NOMO-1 (cell line): ENCODE results near the gene USH2A.
"Not testable (repeated sequence)": the region's sequence is repeated elsewhere in the genome, so short reads cannot be mapped to it uniquely, and the experiment has no call there.

Source experiments
- DNase-seq, 2 experiments: peaks; one replicate each; lab custom pipeline; 2025; ENCODE audit not compliant: unreplicated experiment in 2 of 2; lab: John Stamatoyannopoulos, UW

USH2A gene

GRCh38 chr1:216145451-216146018 is 277.7 kb downstream of the USH2A start:
- not testable (repeated sequence) for DNase-seq

- no peak for DNase-seq
These were observed 278.4 kb downstream of the USH2A start for GRCh38 chr1:216144661-216145450.

- DNase-seq: no peak
These were observed 280.3 kb downstream of the USH2A start for GRCh38 chr1:216142921-216143320.

- DNase-seq: peak in 1 of 2 experiments; percentile 9
These were observed 282.3 kb downstream of the USH2A start for GRCh38 chr1:216140730-216141524.

- no peak for DNase-seq
These were observed 299.0 kb downstream of the USH2A start for GRCh38 chr1:216124192-216124781.

GRCh38 chr1:216123446-216124191 is 299.6 kb downstream of the USH2A start:
- DNase-seq: no peak

- DNase-seq: peak; percentile 1 to 45
These were observed 303.6 kb downstream of the USH2A start for GRCh38 chr1:216119600-216119999.

DNA sequence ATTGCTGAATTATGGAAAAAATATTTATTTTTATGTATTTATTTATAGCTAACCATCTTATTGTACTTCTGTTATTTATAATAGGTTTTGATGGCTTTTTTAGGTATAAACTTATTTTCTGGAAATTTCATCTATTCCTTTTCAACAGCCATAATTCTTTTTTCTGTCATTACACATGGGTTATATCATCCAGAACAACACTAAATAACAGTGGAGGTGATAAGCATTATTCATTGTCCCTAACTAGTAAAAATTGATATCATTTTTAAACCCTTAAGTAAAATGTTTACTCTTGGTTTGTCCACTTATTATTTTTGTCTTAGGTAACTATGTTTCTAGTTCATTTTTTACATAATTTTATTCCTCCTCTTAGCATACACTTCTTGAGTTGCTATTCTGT is 309.1 kb downstream of the USH2A start:
- DNase-seq: no peak

DNA sequence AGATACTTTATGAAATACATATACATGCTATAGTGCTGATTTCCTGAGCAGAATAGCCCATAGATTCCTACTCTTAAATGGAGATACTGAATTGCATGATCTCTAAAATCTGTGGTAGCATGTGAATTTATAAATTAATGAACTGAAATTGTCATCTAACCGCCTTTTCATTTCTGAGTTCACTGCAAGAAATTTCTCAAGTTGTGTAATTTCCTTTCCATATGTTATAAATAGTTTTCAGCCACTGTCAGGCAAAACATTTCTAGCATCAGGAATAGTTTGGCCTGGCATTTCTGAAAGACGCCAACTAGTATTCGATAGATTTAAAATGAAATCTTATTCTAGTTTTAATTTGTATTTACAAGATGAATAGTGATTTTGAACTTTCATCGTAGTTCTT is 310.1 kb downstream of the USH2A start:
- peak; percentile 14 to 57 for DNase-seq

GRCh38 chr1:216111842-216112241 is 311.4 kb downstream of the USH2A start:
- peak; percentile 2 to 3 for DNase-seq

DNA sequence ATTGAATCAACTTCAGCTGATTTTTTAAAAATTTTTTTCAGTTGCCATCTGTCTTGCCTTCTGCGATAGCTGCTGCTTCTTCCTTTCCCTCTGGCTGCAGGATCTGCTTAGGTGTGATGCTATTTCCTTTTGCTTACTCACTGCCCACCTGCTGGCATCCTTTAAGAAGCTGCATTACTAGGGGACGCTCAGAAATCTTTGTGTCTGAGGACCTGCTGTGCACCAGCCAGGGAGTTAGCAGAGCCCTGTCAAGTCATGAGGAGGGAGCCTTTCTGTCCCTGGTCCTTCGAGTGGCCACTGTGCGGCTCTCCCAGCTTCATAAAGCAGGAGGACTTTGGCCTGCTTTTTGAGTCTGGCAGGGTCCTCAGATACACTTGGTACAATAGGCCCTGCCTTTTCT is 327.8 kb downstream of the USH2A start:
- DNase-seq: no peak

DNA sequence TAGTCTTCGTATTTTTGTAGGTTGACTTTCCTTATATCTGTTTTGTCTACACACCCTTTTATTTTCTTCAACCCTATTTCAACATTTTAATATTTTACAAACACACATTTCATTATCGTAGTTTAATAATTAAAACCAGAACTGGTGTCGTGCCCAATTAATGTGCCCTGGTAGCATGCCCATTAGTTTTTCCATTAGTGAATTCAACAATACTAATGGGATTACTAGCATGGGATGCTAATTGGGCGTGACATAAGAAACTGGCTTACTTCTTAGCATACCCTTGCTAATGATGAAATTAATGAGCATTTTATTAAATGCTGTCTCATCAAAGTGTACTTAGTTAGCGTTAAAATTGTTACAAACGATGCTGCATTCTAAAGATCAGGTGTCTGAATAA is 332.7 kb downstream of the USH2A start:
- DNase-seq: no peak

GRCh38 chr1:216086678-216087077 is 336.6 kb downstream of the USH2A start:
- no peak for DNase-seq

- DNase-seq: no peak
These were observed 341.8 kb downstream of the USH2A start for GRCh38 chr1:216081445-216081844.

- DNase-seq: no peak
These were observed 346.5 kb downstream of the USH2A start for GRCh38 chr1:216076751-216077150.

- no peak for DNase-seq
These were observed 347.9 kb downstream of the USH2A start for GRCh38 chr1:216075339-216075738.

DNA sequence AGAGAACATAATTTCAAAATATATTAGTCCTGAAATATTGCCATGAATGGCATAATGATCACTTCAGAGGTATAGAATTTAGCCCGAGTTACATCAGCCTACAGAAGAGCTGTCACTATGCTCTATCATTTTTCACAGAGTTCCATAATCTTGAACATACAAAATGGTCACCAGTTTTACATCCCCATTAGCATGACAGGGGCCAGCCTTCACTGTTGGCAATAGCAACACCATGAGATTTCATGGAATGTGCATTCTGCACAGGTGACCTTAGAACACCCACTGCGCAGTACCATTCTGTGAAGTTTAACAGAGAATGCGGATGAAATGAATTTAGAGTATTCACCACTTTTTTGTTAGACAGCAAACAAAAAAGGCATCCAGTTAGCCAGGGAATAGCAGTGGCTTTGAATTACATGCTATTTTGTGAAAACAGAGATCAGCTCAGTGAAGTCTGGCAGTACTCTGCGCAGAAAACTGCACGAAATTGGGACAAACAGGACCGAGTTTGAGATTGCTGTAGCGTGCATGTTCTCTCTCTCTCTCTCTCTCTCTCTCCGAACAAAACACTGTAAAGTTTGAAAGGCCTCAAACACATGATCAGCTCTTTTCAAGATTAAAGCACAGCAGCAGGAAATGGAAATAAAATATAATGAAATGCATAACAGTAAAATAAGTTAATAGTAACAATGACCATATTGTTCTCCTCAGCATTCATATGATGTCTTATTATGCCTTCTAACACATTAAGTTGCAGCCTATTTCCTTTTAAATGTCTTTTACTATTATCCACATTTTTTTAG is 349.3 kb downstream of the USH2A start:
- no peak for DNase-seq

DNA sequence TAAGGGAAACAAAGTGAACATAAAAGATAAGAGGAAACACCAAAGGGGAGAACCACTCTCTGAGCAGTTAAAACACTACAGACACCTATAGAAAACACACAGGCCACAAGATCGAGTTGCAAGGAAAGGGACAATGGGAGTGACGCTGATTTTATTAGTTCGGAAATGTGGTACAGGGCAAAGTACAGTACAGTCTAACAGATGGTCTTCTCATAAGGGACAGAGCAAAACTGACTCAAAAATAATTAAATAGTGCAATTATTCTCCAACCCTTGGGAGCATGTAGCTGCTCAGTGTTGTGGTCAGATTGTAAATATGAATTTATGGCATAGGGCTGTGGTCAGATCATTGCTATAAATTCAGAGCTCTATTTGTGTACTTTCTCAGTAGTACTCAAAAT is 352.0 kb downstream of the USH2A start:
- DNase-seq: no peak

DNA sequence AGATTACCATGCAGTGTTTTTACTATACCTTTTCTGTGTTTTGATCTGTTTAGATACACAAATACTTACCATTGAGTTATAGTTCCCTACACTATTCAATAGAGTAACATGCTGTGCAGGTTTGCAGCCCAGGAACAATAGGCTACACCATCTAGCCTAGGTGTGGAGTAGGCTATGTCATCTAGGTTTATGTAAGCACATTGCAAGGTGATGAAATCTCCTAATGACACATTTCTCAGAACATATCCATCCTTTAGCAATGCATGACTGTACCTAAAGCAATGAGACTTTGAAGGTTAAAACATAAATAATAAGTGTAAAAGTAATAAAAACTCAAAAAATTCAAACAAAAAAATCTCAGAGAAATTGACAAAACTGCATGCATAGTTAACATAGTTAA is 358.6 kb downstream of the USH2A start:
- DNase-seq: no peak

DNA sequence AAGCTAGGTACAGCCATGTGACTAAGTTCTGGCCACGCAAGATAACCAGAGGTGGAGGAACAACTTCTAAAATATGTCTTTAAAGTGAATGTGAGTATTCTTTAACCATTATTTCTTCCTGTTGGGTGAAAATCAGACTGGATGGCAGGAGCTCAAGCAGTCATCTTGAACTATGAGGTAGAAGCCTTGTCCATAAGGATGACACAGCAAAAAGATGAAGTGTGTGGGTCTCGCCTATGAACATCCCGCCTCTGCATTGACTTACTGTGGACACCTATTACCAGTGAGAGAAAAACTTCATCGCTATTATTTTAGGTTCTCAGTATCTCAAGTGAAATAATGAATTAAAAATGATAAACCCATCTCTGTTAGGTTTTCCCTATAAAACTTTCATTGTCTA is 365.3 kb downstream of the USH2A start:
- no peak for DNase-seq
